Amniotic stem cell (primary cell): Measurements from ENCODE around the gene BBS5.

Source experiments
- DNase-seq: peaks from one replicate; lab custom pipeline; 2025; lab: John Stamatoyannopoulos, UW

Gene BBS5

GRCh38 chr2:169546756-169547155 is 67.5 kb downstream of the BBS5 start:
- DNase-seq, result no peak
